ENCODE results near the gene ST7. TPM values are rescaled to one million over a fixed set of nuclear protein-coding genes. Genes with fewer than 3 reads are reported as not detected.

Gene ST7
- total RNA-seq, 1 experiment from 2014 or later = 9.7 TPM

DNA sequence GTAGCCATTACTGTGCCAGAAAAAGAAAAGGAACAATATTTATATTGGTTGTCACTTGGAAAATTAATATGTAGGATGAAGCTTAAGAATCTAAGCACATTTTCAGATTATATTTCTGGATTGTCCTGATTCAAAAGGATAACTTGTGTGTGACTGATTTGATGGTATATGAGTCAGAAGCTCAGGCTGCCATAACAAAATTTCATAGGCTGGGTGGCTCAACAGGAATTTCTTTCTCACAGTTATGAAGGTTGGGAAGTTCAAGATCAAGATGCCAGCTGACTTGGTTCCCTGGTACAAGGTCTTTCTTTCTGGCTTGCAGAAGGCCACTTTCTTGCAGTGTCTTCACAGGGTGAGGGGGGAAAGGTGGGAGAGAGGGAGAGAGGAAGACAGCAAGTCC is 108.5 kb downstream of the ST7 start:
- Histone ChIP-seq H3K4me3 (ENCODE audit: insufficient read depth, low read depth, low read length) (no peak overlapping the region), H3K27me3 (ENCODE audit: control insufficient read depth, insufficient read depth, low read length) (no peaks in the 10 kb centered on the region; the same call in 1 of the 2 replicates), H3K36me3 (replicated peaks; ENCODE audit: control insufficient read depth, insufficient read depth, low read length) (no peaks in the 10 kb centered on the region)
- DNase-seq = no peak

DNA sequence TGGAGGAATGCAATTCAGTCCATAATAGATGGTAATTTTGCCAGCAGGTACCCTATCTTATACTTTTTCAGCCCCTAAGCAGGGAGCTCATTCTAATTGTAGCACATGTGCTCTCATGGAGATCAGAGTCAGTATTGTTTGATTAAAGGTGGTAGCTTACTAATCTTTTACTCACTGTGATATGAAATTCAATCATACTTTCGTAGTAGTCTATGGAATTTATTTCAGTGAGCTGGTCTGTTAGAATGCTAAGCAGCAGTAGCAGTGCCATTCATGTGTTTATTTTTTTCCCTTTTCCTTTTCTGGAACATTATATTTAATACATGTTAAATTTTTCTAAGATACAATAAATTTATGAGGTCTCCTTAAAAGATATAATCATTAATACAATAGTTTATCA is 109.0 kb downstream of the ST7 start:
- no peak overlapping the region for H3K4me3 ChIP-seq (ENCODE audit: insufficient read depth, low read depth, low read length)
- H3K36me3 ChIP-seq (replicated peaks; ENCODE audit: control insufficient read depth, insufficient read depth, low read length) = no peaks in the 10 kb centered on the region
- no peak for DNase-seq
- no peaks in the 10 kb centered on the region; the same call in 1 of the 2 replicates for H3K27me3 ChIP-seq (ENCODE audit: control insufficient read depth, insufficient read depth, low read length)

DNA sequence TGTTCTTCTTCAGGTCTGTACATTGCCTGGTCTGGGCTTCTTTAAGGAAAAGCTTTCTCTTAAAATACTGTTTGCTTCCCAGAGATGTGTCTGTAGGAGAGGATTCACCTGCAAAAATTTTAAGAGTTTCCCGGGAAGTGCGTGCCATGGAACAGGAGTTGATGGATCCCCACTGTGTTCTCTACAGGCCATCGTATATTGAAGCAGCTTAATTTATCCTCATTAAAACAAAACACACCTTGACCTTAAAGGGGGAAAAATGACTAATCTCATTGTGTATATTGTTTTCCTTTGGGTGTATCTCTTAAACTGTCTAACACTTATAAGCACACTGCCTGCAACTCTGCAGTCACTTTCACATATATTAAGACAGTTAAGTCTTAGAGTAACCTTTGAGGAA is 111.4 kb downstream of the ST7 start:
- Histone ChIP-seq H3K4me3 (ENCODE audit: insufficient read depth, low read depth, low read length) (no peak overlapping the region), H3K27me3 (ENCODE audit: control insufficient read depth, insufficient read depth, low read length) (no peaks in the 10 kb centered on the region; the same call in 1 of the 2 replicates), H3K36me3 (replicated peaks; ENCODE audit: control insufficient read depth, insufficient read depth, low read length) (no peaks in the 10 kb centered on the region)
- DNase-seq = no peak

DNA sequence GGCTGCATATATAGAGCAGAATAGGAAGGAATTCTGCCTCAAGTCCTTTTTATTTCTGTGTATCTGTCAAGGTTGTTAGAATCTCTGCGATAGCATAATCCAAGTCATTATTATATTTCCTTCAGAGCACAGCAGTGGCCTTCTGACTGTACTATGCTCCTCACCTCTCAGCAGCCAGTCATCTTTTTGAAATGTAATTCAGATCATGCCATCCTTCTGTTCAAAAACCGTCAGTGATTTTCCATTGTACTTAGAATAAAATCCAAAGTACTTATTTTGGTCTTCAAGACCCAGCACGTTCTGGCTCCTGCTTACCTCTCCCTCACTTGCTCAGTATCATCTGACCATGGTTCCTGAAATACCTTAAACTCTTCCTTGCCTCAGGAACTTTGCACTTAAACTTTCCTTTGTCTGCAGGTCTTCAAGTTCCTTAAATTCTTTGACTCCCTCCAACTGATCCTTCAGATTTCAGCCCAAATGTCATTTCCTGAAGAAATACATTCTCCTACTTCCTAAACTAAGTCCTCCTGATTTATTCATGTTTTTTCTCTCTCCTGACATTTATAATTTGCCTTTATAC is 112.4 kb downstream of the ST7 start:
- Histone ChIP-seq H3K4me3 (ENCODE audit: insufficient read depth, low read depth, low read length) (no peak overlapping the region), H3K27me3 (ENCODE audit: control insufficient read depth, insufficient read depth, low read length) (no peaks in the 10 kb centered on the region), H3K36me3 (replicated peaks; ENCODE audit: control insufficient read depth, insufficient read depth, low read length) (no peaks in the 10 kb centered on the region)
- no peak for DNase-seq

DNA sequence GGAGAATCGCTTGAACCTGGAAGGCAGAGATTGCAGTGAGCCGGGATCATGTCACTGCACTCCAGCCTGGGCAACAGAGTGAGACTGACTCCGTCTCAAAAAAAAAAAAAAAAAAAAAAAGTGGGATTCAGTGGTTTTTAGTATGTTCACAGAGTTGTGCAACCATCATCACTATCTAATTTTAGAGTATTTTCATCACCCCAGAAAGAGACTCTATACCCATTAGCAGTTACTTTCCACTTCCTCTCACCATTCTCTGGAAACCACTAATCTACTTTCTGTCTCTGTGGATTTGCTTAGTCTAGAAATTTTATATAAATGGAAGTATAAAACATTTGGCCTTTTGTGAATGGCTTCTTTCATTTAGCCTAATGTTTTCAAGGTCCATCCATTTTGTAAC is 113.4 kb downstream of the ST7 start:
- no peaks in the 10 kb centered on the region for H3K27me3 ChIP-seq (ENCODE audit: control insufficient read depth, insufficient read depth, low read length)
- H3K36me3 ChIP-seq (replicated peaks; ENCODE audit: control insufficient read depth, insufficient read depth, low read length) = no peaks in the 10 kb centered on the region
- H3K4me3 ChIP-seq (ENCODE audit: insufficient read depth, low read depth, low read length) = no peak overlapping the region
- DNase-seq = no peak

DNA sequence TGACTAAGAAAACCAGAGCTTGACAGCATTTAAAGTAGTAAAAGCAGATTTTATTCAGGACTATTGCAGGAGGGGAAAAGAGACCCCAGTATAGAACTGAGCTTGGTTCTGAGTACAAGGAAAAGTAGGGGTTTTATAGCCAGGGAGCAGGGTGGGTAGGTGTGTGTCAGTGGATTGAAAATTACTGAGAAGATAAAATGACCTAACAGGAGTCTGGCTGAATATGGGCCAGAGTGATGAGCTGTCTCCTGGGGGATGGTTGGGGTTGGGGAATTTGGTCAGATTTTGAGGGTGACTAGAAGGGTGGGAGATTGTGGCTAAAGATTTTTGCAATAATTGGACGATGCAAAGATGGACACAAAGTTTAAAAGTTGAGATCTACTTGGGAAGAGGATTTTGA is 114.0 kb downstream of the ST7 start:
- Histone ChIP-seq H3K36me3 (replicated peaks; ENCODE audit: control insufficient read depth, insufficient read depth, low read length) (no peaks in the 10 kb centered on the region), H3K27me3 (ENCODE audit: control insufficient read depth, insufficient read depth, low read length) (no peaks in the 10 kb centered on the region), H3K4me3 (ENCODE audit: insufficient read depth, low read depth, low read length) (no peak overlapping the region)
- no peak for DNase-seq

DNA sequence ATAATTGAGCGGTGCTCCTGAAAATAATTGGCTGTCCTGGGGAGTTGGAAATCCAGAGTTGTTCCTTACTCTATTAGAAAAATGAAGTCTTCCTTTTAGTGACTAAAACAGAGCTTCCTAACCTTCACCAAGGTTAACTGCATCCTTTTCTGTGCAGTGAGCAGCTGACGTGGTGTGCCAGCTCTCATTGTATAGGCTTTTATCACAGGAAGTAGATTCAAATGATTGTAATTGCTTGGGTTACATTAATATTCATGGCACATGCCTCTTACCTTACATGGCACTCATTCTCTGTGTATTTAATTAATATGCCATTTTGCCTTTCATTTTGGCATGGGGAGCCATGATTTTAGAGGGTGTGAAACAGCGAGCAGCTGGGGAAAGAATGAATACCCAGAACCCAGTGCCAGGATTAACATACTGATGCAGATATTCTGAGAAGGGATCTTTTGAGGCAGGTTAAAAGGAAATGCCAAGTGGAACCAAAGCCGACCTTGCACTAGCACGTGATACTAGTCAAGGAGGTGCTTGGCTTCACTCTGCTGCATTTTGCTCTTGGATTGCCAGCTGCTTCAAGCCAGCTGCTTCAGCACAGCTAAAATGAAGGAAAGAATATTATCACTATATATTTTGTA is 115.3 kb downstream of the ST7 start:
- no peak overlapping the region for H3K4me3 ChIP-seq (ENCODE audit: insufficient read depth, low read depth, low read length)
- H3K36me3 ChIP-seq (replicated peaks; ENCODE audit: control insufficient read depth, insufficient read depth, low read length) = no peaks in the 10 kb centered on the region
- DNase-seq = peak; percentile 11

DNA sequence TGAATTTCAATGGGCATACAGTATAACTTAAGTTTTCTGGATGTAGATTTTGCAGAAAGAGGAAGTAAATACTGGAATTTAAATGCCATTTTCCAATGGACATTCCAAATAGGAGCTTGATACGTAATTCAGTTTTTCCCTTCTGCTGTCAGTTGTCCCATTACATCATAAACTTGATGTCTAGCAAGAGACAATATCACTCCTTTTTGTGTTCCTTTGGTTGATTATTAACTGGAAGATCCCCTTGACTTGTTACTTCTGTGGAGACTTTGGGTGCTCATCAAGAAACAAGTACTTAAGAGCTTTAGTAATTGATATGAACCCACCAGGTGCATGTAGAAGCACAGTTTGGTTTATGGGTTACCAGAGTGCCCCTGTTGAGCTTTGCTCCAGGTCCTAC is 116.1 kb downstream of the ST7 start:
- no peaks in the 10 kb centered on the region for H3K36me3 ChIP-seq (replicated peaks; ENCODE audit: control insufficient read depth, insufficient read depth, low read length)
- no peak overlapping the region for H3K4me3 ChIP-seq (ENCODE audit: insufficient read depth, low read depth, low read length)
- no peak for DNase-seq
- H3K27me3 ChIP-seq (ENCODE audit: control insufficient read depth, insufficient read depth, low read length) = no peaks in the 10 kb centered on the region

More for the DNA sequence above, 115.3 kb downstream of the ST7 start:
- H3K27me3 ChIP-seq (ENCODE audit: control insufficient read depth, insufficient read depth, low read length) = no peaks in the 10 kb centered on the region

DNA sequence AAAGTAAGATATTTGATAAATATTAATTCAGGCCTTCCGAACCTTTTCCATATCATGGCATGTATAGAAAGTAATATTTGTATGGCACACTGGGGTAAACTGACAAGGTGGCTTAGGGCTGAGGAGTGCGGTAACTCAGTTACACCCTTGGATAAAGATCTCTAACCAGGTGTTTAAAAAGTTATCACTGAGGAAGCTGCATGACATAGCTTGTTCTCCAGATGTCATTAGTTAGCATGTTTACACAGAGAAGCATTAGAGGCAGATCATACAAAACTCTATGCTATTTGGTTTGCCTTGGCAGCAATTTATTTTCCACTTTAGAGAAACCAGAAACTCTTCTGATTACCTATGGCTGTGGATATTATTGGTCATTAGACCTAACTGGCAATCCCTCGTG is 118.2 kb downstream of the ST7 start:
- no peaks in the 10 kb centered on the region for H3K36me3 ChIP-seq (replicated peaks; ENCODE audit: control insufficient read depth, insufficient read depth, low read length)
- no peak overlapping the region for H3K4me3 ChIP-seq (ENCODE audit: insufficient read depth, low read depth, low read length)
- DNase-seq = no peak
- H3K27me3 ChIP-seq (ENCODE audit: control insufficient read depth, insufficient read depth, low read length) = no peaks in the 10 kb centered on the region

DNA sequence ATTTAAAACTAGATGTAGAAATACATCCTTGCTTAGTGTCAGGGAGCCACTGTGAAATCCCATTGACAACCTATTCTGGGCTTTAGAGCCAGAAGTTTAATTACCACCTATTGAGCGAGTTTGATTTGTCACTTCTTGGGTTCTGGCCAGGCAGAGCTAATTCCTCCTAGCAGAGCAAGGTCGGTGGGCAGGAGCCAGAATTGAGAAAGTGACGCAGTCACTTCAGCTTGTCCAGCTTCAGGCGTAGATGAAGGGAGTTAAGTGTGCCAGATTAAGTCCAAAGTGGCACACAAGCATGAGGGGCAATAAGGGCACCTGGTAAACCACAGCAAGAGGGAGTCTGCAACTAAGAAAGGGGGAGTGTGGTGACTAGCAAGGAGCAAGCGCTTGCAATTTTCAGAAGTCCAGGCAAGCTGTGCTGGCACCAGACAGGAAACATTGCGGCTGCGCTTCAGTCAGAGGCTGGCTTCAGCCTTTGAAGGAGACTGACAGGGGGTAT is 119.4 kb downstream of the ST7 start:
- Histone ChIP-seq H3K36me3 (replicated peaks; ENCODE audit: control insufficient read depth, insufficient read depth, low read length) (no peaks in the 10 kb centered on the region), H3K4me3 (ENCODE audit: insufficient read depth, low read depth, low read length) (no peak overlapping the region), H3K27me3 (ENCODE audit: control insufficient read depth, insufficient read depth, low read length) (no peaks in the 10 kb centered on the region)
- no peak for DNase-seq

DNA sequence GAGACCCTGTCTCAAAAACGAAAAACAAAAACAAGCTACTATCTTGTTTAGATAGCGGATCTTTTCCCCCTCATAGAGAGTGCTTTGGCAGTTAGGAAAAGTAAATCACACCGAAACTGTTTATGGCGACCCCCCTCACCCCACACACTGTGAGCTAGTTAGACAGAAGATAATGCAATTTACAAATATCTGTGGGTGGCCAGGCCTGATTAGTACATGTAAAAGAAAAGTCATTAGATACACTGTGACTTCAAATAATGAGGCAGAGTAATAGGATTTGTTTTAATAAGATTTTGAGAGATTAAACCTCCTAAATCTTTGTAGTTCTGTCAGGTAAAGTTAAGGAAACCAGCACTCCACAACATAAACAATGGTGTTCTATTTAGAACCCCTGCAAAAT is 121.1 kb downstream of the ST7 start:
- no peak overlapping the region for H3K4me3 ChIP-seq (ENCODE audit: insufficient read depth, low read depth, low read length)
- DNase-seq = no peak
- H3K36me3 ChIP-seq (replicated peaks; ENCODE audit: control insufficient read depth, insufficient read depth, low read length) = no peaks in the 10 kb centered on the region
- H3K27me3 ChIP-seq (ENCODE audit: control insufficient read depth, insufficient read depth, low read length) = no peaks in the 10 kb centered on the region

DNA sequence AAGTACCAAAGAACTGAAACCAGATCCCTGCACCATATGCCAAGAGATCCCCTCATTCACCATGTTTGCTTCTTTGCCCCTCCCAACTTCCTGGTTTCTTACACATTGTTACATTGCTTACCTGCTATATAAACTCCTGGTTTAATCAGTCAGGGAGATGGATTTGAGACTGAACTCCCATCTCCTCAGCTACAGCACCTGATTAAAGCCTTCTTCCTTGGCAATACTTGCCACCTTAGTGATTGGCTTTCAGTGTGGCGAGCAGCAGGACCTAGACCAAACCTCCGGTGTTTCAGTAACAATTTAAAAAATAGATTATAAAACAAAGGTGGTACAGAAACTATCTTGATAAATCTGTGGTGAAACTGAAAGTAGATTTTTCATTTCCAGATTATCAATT is 122.6 kb downstream of the ST7 start:
- Histone ChIP-seq H3K4me3 (ENCODE audit: insufficient read depth, low read depth, low read length) (no peak overlapping the region), H3K36me3 (replicated peaks; ENCODE audit: control insufficient read depth, insufficient read depth, low read length) (no peaks in the 10 kb centered on the region), H3K27me3 (ENCODE audit: control insufficient read depth, insufficient read depth, low read length) (no peaks in the 10 kb centered on the region)
- no peak for DNase-seq

DNA sequence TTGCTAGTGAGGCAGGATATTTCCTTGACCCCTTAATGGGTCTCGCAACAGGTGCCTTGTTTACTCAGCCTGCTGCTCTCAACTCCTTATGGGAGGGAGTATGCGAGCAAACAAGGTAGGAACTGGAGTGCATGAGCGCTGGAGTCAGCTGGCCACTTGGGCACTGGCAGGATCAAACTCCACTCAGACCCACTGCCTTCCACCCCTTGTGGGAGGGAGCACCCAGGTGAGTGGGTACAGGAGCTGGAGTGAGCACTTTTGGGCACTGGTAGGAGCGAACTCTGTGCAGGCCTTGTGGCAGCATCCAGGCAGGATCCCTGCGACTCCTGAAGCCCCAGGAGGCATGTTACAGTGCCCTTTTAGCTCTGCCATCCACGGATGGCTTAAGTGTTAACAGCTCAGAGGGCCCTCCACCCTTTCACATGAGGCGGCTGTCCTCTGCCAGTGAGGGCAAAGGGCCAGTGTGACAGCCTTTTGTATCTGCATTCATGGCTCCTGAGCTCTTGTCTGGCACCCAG is 123.2 kb downstream of the ST7 start:
- no peaks in the 10 kb centered on the region for H3K36me3 ChIP-seq (replicated peaks; ENCODE audit: control insufficient read depth, insufficient read depth, low read length)
- no peak for DNase-seq
- H3K4me3 ChIP-seq (ENCODE audit: insufficient read depth, low read depth, low read length) = no peak overlapping the region
- H3K27me3 ChIP-seq (ENCODE audit: control insufficient read depth, insufficient read depth, low read length) = no peaks in the 10 kb centered on the region

DNA sequence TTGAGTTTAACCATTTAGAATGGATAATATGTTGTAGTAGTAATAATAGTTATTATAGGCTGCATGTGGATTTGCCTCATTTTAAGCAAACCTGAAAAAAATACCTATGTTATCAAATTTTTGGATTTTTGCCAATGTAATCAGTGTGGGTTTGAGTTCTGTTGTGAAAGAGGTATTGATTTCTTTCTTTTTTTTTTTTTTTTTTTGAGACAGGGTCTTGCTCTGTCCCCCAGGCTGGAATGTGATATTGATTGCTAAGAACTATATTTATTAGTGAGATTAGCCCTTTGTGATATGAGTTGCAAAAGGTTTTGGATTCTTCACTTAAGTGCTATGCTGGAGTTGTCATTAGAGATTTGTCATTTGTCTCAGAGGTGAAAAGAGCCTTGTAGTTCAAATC is 124.4 kb downstream of the ST7 start:
- no peak for DNase-seq
- Histone ChIP-seq H3K27me3 (ENCODE audit: control insufficient read depth, insufficient read depth, low read length) (no peaks in the 10 kb centered on the region), H3K4me3 (ENCODE audit: insufficient read depth, low read depth, low read length) (no peak overlapping the region), H3K36me3 (replicated peaks; ENCODE audit: control insufficient read depth, insufficient read depth, low read length) (no peaks in the 10 kb centered on the region)

DNA sequence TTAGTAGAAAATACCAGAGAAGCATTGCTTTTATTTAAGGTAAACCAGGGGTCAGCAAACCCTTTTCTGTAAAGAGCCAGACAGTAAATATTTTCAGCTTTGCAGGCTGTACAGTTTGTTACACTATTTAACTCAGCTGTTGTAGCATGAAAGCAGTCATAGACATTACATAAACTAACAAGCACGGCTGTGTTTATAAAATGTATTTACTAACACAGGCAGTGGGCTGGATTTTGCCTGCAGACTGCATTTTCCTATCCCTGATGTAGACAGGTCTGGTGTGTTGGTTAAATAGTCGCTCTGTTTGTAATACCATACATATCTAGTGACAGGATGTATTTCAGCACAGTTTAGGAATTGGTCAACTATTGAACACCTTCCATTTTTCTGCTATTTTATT is 129.3 kb downstream of the ST7 start:
- no peak for DNase-seq
- Histone ChIP-seq H3K36me3 (replicated peaks; ENCODE audit: control insufficient read depth, insufficient read depth, low read length) (no peaks in the 10 kb centered on the region), H3K4me3 (ENCODE audit: insufficient read depth, low read depth, low read length) (no peak overlapping the region), H3K27me3 (ENCODE audit: control insufficient read depth, insufficient read depth, low read length) (no peaks in the 10 kb centered on the region)

Measured in H7 (cell line).